Esophagus squamous epithelium (tissue), 5 donors: ENCODE data around the gene TKTL2. TPM values are rescaled to one million over a fixed set of nuclear protein-coding genes. Genes with fewer than 3 reads are reported as not detected.

Experiments used
- DNase-seq: peaks from one replicate; lab custom pipeline; 2025; lab: John Stamatoyannopoulos, UW
- H3K27ac ChIP-seq, 4 donors: fragments of 200-600 bp; sonication (generic); one replicate each; pipeline ENCODE4 v1.5.1; 2016 to 2019; ENCODE audit warnings: mild to moderate bottlenecking in 1 of 4
- H3K27me3 ChIP-seq, 4 donors: fragments of 200-600 bp; sonication (generic); 1 replicate in 3 of 4; 2 replicates in 1 of 4; pipeline versions ENCODE4 v1.5.1 to v1.6.0; 2017 to 2021; ENCODE audit warnings: antibody characterized with exemption in 1 of 4
- H3K36me3 ChIP-seq, 3 donors: fragments of 200-600 bp; sonication (generic); one replicate each; pipeline ENCODE4 v1.5.1; 2016 to 2019
- H3K4me1 ChIP-seq, 3 donors: fragments of 200-600 bp; sonication (generic); one replicate each; pipeline ENCODE4 v1.5.1; 2017 to 2019
- H3K4me3 ChIP-seq, 4 donors: fragments of 200-600 bp; sonication (generic); 1 replicate in 3 of 4; 2 replicates in 1 of 4; pipeline ENCODE4 v1.5.1; 2016 to 2019; ENCODE audit warnings: mild to moderate bottlenecking in 2 of 4, moderate library complexity in 1 of 4
- H3K9me3 ChIP-seq, 3 donors: fragments of 200-600 bp; sonication (generic); one replicate each; pipeline ENCODE4 v1.5.1; 2016 to 2019
- POLR2A ChIP-seq, 4 donors: fragments of 450-650 bp; IDR thresholded peaks; one replicate each; pipeline ENCODE4 v1.6.1; 2017; ENCODE audit warnings: antibody characterized with exemption in 4 of 4, mild to moderate bottlenecking in 4 of 4, moderate library complexity in 3 of 4
- WGBS, 2 donors: methylation state at CpG; one replicate each; pipeline ENCODE4 v1.1.5; 2018; 5-methylcytosine and 5-hydroxymethylcytosine counted together
- intact Hi-C: fragments of 100-400 bp; cut with DNase I; formaldehyde crosslinking; loops from one replicate; pipeline ENCODE4 v1.15.0; 2022
- total RNA-seq, 4 donors: library from RNA; depleted of rRNA; stranded (reverse); fragments of >200 nt; gene quantifications; one replicate each; pipeline ENCODE4 v1.1.0, GENCODE V29; 2016
- TF ChIP-seq, protein P1 (sequence below), 6 experiments: fragments of 450-650 bp in 4 of 6; fragments of 200-600 bp in 2 of 6; sonication (generic) in 2 of 6; IDR thresholded peaks; one replicate each; pipeline ENCODE4 v1.5.1; 2016 to 2019; ENCODE audit warnings: antibody characterized with exemption in 6 of 6, mild to moderate bottlenecking in 4 of 6, moderate library complexity in 4 of 6
- donor health status: DM: yes; HTN: yes; CAD: no.

The TKTL2 gene
- total RNA-seq, 4 donors from 2014 or later, result 0.09 TPM; not detected in 3

GRCh38 chr4:163494360-163495241 is 21.0 kb upstream of the TKTL2 start, which contains the start of gene TMA16:
TMA16 (plus strand) TSS chr4:163494690; CDS start chr4:163494802, 112 bp downstream.
- TF ChIP-seq, protein P1, sequence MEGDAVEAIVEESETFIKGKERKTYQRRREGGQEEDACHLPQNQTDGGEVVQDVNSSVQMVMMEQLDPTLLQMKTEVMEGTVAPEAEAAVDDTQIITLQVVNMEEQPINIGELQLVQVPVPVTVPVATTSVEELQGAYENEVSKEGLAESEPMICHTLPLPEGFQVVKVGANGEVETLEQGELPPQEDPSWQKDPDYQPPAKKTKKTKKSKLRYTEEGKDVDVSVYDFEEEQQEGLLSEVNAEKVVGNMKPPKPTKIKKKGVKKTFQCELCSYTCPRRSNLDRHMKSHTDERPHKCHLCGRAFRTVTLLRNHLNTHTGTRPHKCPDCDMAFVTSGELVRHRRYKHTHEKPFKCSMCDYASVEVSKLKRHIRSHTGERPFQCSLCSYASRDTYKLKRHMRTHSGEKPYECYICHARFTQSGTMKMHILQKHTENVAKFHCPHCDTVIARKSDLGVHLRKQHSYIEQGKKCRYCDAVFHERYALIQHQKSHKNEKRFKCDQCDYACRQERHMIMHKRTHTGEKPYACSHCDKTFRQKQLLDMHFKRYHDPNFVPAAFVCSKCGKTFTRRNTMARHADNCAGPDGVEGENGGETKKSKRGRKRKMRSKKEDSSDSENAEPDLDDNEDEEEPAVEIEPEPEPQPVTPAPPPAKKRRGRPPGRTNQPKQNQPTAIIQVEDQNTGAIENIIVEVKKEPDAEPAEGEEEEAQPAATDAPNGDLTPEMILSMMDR (IDR thresholded peaks at IDR 0.05), result no peak
- peak in 2 of 4 donors; percentile 26 to 59 for TF ChIP-seq POLR2A (IDR thresholded peaks at IDR 0.05)
- intact Hi-C loops, result no loop called here
- H3K27me3 ChIP-seq, result no peaks in the 10 kb centered on the region
- WGBS, 2 donors, result 0 to 2% methylated on average over 15 to 22 of the region's 64 CpGs
- no peaks in the 10 kb centered on the region for H3K9me3 ChIP-seq
- peak within 1 kb of the TSS; percentile 88 to 90 (median 90) for H3K27ac ChIP-seq
- H3K4me3 ChIP-seq, result peak within 1 kb of the TSS; percentile 76 to 93 (median 86)
- peak; percentile 31 for DNase-seq
- H3K36me3 ChIP-seq, result no peaks in the 10 kb centered on the region
- H3K4me1 ChIP-seq, result peaks cover 0 to 36% (median 9%) of the 10 kb centered on the region in 3 donors

DNA sequence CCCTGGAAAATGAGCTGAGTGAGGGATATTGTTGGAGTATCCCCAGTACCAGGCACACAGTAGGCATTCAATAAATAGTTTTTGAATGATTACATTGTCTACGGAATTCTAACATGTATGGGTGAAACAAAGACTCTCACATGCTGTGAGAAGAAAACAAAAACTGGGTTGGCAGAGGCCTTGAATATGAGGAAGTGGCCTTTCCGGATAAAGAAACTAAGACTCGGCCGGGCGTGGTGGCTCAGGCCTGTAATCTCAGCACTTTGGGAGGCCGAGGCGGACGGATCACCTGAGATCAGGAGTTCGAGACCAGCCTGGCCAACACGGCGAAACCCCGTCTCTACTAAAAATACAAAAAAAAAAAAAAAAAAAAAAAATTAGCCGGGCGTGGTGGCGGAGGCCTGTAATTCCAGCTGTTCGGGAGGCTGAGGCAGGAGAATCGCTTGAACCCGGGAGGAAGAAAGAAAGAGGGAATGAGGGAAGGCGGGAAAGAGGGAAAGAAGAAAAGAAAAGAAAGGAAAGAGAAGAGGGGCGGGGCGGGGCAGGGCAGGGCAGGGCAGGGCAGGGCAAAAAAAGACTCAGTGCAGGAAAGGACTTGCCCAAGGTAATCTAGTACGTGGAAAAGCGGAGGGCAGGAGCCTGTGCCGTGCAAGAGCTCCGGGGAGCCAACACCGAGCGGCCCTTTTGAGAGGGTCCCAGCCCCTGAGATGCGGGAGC is 20.2 kb upstream of the TKTL2 start:
- no peaks in the 10 kb centered on the region for H3K9me3 ChIP-seq
- no peak for DNase-seq
- no peaks in the 10 kb centered on the region for H3K36me3 ChIP-seq
- H3K4me1 ChIP-seq, result peaks cover 0 to 36% (median 9%) of the 10 kb centered on the region in 3 donors
- TF ChIP-seq, protein P1 (IDR thresholded peaks at IDR 0.05), result no peak
- H3K27ac ChIP-seq, result peak overlapping the region; percentile 88 to 90 (median 90)
- H3K4me3 ChIP-seq, result peak overlapping the region; percentile 76 to 93 (median 86)
- intact Hi-C loops, result no loop called here
- no peaks in the 10 kb centered on the region for H3K27me3 ChIP-seq
- 21 to 25% methylated on average over 18 to 20 of the region's 28 CpGs for WGBS, 2 donors

- H3K4me3 ChIP-seq, result no peak overlapping the region
- no peak for DNase-seq
- intact Hi-C loops, result no loop called here
- H3K27ac ChIP-seq, result peak overlapping the region in 1 of 4 donors; percentile 90
- H3K4me1 ChIP-seq, result peaks cover 0 to 36% (median 9%) of the 10 kb centered on the region in 3 donors
- TF ChIP-seq, protein P1 (IDR thresholded peaks at IDR 0.05), result no peak
- no peak for TF ChIP-seq POLR2A (IDR thresholded peaks at IDR 0.05)
- H3K36me3 ChIP-seq, result no peaks in the 10 kb centered on the region
- H3K9me3 ChIP-seq, result no peaks in the 10 kb centered on the region
- H3K27me3 ChIP-seq, result no peaks in the 10 kb centered on the region
- WGBS, 2 donors, result 89 to 96% methylated on average over 6 of the region's 6 CpGs
These were observed 19.5 kb upstream of the TKTL2 start for GRCh38 chr4:163492951-163493504.

- no peaks in the 10 kb centered on the region for H3K27me3 ChIP-seq
- H3K36me3 ChIP-seq, result no peaks in the 10 kb centered on the region
- no peak overlapping the region for H3K4me3 ChIP-seq
- H3K4me1 ChIP-seq, result peaks cover 0 to 10% (median 0%) of the 10 kb centered on the region in 3 donors
- no peak overlapping the region for H3K27ac ChIP-seq
- TF ChIP-seq POLR2A (IDR thresholded peaks at IDR 0.05), result no peak
- TF ChIP-seq, protein P1 (IDR thresholded peaks at IDR 0.05), result no peak
- H3K9me3 ChIP-seq, result no peaks in the 10 kb centered on the region
- DNase-seq, result no peak
- 71 to 75% methylated on average over 1 of the region's 1 CpG for WGBS, 2 donors
- intact Hi-C loops, result loop anchor here (10.0 kb wide), 1 partner anchor 55 kb away; no protein-coding TSS in a partner anchor
These were observed 16.4 kb upstream of the TKTL2 start for GRCh38 chr4:163489929-163490328.
